Breast epithelium (tissue), 3 donors: Measurements from ENCODE around the gene TP53I11.

ENCODE experiments used
- CTCF ChIP-seq, 3 donors: fragments of 450-650 bp; IDR thresholded peaks; one replicate each; pipeline ENCODE4 v1.5.1; 2016 to 2017; ENCODE audit warnings: antibody characterized with exemption in 3 of 3, mild to moderate bottlenecking in 3 of 3, moderate library complexity in 3 of 3
- POLR2A ChIP-seq: fragments of 450-650 bp; IDR thresholded peaks from one replicate; pipeline ENCODE4 v1.6.1; 2016; ENCODE audit warnings: antibody characterized with exemption, mild to moderate bottlenecking, moderate library complexity
- POLR2AphosphoS5 ChIP-seq, 3 donors: sonication (generic); formaldehyde crosslinking; IDR thresholded peaks; one replicate each; pipeline ENCODE4 v1.6.1; 2017; ENCODE audit warnings: antibody characterized with exemption in 3 of 3

- TF ChIP-seq POLR2A (no peak), CTCF (IDR thresholded peaks at IDR 0.05) (no peak), POLR2AphosphoS5 (IDR thresholded peaks at IDR 0.05) (no peak)
Measured at GRCh38 chr11:44985721-44986120, 35.0 kb upstream of the TP53I11 start.
